NCI-H524 treated with DMSO at 0.1 percent for 48 hours (cell line): ENCODE measurements around the gene MINDY4.

Source experiments
- DNase-seq: peaks from one replicate; lab custom pipeline; 2025; lab: John Stamatoyannopoulos, UW

The MINDY4 gene

GRCh38 chr7:30879139-30880124, 108.2 kb downstream of the MINDY4 start:
- DNase-seq, result no peak

DNA sequence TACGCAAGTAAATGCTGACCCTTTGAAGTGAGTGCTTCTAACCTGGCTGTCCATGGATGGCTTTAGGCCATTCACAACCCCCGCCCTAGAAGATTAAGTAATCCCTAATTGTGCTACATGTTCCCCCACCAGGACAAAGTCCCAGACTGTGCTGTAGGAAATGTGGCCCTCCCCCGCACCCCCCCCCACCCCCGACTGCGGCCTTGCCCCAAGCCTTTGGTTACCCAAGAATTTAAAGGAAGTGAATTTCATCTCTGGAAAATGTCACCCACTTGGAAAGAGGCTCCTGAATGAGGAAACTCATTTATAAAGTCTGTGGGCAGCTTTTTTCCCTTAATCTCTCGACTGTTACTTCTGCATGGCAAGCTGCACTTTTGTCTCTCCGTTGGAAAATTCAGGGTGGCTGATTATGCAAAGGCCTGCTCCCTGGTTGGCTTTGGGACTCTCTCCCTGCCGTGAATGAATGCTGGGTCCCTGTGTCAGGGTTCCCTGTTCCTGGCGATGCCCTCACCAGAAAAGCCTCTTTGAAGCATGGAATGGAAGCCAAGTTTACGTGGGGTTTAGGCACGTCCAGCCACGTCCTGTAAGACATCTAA, 109.0 kb downstream of the MINDY4 start:
- no peak for DNase-seq

- no peak for DNase-seq
These were observed 109.7 kb downstream of the MINDY4 start for GRCh38 chr7:30880941-30881340.

DNA sequence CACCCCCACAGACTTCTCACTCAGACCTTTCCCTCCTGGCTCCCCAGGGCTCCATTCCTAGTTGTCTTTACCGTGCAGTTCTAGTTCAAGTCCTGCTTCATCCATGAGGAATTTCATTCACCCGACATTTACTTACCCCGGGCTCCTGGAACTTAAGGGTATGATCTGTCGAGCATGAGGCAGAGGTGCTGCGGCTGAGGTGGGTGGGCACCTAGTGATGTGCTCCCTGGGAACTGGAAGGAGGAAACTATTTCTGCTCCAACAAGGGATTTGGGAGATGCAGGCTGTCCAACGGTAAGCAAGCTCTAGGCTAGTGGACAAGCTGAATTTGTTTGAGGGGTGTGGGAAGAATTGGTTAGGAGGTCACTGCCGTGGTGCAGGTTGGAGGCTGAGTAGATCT, 110.2 kb downstream of the MINDY4 start:
- no peak for DNase-seq

DNA sequence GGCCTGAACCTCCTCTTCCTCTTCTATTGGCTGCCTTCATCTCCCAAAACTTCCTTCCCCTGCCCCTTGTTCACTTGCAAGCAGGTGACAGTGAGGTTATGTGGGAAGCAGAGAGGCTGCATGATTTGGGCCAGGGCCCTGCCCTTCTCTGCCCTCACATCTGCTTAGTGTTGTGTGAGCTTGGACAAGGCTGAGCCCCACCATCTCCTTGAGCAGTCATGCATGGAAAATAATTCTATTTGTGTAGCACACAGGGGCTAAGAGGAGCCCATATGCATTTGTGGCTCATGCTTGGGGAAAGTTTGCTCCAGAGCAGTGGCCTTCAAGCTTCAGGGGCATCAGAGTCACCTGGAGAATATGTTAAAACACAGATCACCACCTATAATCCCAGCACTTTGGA, 113.7 kb downstream of the MINDY4 start:
- no peak for DNase-seq

DNA sequence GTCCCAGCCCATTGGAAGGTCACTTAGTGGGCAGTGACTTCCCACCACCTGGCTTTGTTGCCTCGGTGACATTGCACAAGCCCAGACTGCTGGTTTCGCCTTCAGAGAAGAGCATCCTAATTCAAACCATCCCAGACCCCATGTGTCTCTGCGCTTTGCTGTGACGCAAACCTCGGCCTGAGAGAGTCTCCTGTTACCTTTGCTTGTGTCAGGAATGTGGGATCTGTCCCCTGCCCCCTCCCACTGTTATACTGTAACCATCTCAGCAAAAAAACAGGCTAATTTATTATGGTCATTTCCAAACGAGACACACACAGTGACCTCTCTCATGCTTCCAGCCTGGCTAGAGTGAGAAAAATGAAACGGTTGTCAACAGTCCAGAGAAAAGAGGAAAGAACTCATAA, 115.4 kb downstream of the MINDY4 start:
- no peak for DNase-seq

DNA sequence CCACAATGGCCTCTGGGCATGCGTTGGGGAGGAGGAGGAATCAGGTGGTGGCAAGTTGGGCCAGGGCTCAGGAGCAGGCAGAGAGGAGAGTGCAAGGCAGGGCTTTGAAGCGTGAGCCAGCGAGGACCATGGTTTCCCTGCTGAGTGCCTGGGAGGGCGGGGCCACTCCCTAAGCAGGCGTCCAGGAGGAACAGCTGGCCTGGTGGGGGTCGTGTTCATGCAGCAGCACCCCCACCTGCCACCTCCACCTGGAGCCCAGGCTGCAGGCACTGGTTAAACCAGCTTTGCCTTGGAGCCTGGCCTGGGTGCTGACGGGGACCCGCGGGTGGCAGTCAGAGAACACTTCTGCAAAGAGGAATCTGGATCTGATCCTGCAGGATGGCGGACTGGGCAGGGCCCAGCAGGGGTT, 116.3 kb downstream of the MINDY4 start:
- DNase-seq, result peak; percentile 68

GRCh38 chr7:30888747-30889146, 117.5 kb downstream of the MINDY4 start:
- DNase-seq, result peak; percentile 84

- DNase-seq, result no peak
These were observed 119.0 kb downstream of the MINDY4 start for GRCh38 chr7:30890226-30890625.

DNA sequence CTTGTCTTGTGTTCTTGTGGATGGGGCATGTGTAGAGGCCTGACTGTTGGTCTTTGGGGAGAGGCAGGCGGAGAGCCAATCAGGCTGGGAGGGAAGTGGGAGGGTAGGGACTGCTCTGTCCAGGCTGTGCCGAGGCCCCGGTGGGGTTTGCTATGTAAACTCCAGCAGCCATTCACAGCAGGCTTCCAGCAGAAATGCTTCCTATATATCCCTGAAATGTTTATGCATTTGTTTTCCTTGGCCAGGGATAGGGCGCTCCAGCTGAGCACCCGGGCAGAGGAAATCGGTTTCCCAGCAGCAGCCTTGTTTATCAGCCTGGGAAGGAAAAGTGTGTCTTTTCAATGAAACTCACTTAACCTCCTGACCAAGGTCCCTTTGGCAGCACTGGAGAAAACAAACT, 122.1 kb downstream of the MINDY4 start:
- DNase-seq, result no peak

- no peak for DNase-seq
These were observed 122.8 kb downstream of the MINDY4 start for GRCh38 chr7:30894009-30894408.

DNA sequence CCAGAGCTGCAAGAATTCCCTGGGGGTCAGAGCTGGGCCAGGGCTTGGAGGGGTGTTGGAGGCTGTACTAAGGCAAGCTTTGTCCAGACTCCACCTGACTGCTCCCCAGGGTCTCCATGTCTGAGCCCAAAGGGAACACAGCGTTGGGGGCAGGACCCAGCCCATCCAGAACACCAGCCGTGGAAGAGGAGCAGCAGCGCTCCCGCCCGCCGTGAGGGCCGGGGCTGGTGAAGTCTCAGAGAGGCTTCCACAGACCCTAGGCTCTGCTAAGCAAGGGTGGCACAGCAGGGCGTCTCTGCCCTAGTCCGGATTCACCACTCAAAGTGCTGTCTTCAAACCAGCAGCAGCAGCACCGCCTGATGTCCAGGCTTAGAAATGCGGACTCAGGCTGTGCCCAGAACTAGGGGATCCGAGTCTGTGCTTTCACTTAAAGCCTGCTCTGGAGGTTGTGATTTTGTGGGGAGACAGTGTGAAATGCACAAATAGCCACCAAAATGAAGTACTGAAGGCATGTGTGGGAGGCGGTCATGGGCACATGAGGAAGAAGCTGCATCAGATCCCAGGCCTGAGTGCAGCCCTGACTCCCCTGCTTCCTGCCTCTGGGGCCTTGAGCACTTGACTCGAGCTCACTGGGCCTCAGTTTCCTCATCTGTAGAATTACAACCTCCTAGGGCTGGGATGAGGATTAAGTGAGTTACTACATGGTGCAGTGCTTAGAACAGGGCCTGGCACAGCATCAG, 123.8 kb downstream of the MINDY4 start:
- DNase-seq, result no peak

DNA sequence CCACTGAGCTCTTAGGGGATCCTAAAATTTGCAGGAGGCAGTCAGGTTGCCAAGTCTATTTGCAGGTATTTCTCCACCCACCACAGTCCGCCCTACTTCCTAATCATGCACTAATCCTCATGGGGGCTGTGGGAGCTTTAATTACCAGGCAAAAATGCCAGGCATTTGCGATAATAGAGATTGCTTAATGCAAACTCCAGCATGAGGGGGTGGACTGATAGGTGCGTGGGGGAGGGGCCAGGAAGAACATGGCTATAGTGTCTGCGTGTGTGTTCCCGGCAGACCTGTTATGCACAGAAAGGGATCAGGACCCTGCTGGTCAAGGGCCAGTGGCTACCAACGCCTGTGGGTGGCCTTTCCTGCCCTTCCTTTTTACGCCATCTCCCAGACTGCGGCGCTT, 124.8 kb downstream of the MINDY4 start:
- DNase-seq, result no peak

GRCh38 chr7:30896783-30897637, 125.8 kb downstream of the MINDY4 start:
- DNase-seq, result no peak

DNA sequence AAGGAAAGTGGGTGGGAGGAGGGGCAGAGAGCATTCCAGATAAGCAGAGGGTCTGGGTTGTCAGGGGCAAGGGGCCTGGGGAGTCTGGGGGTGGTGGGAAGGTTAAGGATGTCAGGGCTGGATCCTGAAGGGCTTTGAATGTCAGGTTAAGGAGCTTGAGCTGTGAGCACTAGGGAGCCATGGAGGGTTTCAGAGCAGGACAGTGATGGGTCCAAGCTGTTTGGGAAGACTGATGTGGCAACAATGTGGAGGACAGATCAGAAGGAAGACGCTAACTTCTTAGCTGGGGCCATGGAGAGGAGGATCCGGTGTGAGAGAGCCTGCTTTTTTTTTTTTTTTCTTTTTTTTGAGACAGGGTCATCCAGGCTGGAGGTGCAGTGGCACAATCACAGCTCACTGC, 126.6 kb downstream of the MINDY4 start:
- no peak for DNase-seq

GRCh38 chr7:30898411-30898810, 127.2 kb downstream of the MINDY4 start:
- DNase-seq, result no peak

DNA sequence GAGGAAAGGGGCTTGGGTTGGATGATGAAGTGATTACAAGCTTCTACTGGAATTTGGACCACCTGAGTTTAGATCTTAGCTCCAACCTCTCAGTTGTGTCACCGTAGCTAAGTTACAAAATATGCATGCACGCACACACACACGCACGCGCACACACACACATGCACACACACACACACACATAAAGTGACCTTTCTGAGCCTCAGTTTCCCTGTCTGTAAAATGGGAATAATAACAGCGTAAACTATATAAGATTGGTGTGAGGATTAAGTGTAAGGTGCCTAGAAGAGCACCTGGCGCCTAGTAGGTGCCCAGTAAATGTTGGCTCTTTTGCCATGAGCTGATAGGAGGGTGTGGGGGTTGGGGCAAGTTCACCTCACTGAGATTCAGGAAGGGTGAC, 127.8 kb downstream of the MINDY4 start:
- DNase-seq, result no peak

GRCh38 chr7:30899630-30900029, 128.4 kb downstream of the MINDY4 start:
- DNase-seq, result no peak

- no peak for DNase-seq
These were observed 128.8 kb downstream of the MINDY4 start for GRCh38 chr7:30900053-30900452.

- no peak for DNase-seq
These were observed 129.7 kb downstream of the MINDY4 start for GRCh38 chr7:30900803-30901362.

DNA sequence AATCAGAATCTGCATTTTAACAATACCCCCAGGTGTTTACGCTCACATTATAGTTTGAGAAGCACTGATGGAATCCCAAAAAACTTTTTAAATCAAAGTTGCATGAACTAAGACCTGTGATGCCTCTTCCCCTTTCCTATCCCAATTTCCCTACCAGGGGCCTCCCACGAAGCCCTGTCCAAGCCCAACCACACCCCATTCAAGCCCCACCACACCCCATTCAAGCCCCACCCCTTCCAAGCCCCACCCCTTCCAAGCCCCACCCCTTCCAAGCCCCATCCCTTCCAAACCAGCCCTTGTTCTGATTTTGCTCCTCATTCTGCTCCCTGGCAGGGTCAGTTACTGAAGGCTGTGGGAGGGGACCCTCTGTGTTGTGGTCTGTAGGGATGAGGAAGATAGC, 130.6 kb downstream of the MINDY4 start:
- DNase-seq, result no peak
